SK-N-MC (cell line): ENCODE data around the gene B4GALT7.
"Not testable (repeated sequence)": the region's sequence is repeated elsewhere in the genome, so short reads cannot be mapped to it uniquely, and the experiment has no call there.

Source experiments
- DNase-seq: peaks from one replicate; pipeline ENCODE4 v3.0.0-alpha.2; 2011; ENCODE audit warnings: low read depth, low spot score
- H3K27ac ChIP-seq: fragments of 200-600 bp; sonication (generic); 2 replicates; pipeline ENCODE4 v1.5.1; 2016; ENCODE audit warnings: mixed run types
- H3K36me3 ChIP-seq: fragments of 200-600 bp; sonication (generic); 2 replicates; pipeline ENCODE4 v1.6.1; 2017; ENCODE audit warnings: antibody characterized with exemption, low read length, mixed read lengths; ENCODE audit not compliant: insufficient read depth
- H3K4me3 ChIP-seq: fragments of 200-600 bp; sonication (generic); 2 replicates; pipeline ENCODE4 v1.5.1; 2016
- H3K9ac ChIP-seq: fragments of 200-600 bp; sonication (generic); 2 replicates; pipeline ENCODE4 v1.8.0; 2017; ENCODE audit warnings: mixed run types, mixed read lengths; ENCODE audit not compliant: insufficient read length
- H3K9me3 ChIP-seq: fragments of 200-600 bp; sonication (generic); 2 replicates; pipeline ENCODE4 v1.6.1; 2017; ENCODE audit warnings: low read depth, mild to moderate bottlenecking, antibody characterized with exemption, low read length, moderate library complexity, mixed read lengths
- EZH2 ChIP-seq: fragments of 200-600 bp; sonication (generic); IDR thresholded peaks from one replicate; pipeline ENCODE4 v1.6.1; 2017; ENCODE audit warnings: antibody characterized with exemption
- FOXP2 ChIP-seq: optimal IDR thresholded peaks from 2 replicates; pipeline ENCODE3; 2011; ENCODE audit warnings: mild to moderate bottlenecking, moderate library complexity; ENCODE audit not compliant: insufficient read depth; ENCODE audit errors: extremely low read length, control extremely low read depth
- POLR2AphosphoS5 ChIP-seq: IDR thresholded peaks from 2 replicates; pipeline ENCODE4 v1.6.1; 2012; ENCODE audit warnings: mild to moderate bottlenecking, low read depth, low read length, borderline replicate concordance

Gene B4GALT7

DNA sequence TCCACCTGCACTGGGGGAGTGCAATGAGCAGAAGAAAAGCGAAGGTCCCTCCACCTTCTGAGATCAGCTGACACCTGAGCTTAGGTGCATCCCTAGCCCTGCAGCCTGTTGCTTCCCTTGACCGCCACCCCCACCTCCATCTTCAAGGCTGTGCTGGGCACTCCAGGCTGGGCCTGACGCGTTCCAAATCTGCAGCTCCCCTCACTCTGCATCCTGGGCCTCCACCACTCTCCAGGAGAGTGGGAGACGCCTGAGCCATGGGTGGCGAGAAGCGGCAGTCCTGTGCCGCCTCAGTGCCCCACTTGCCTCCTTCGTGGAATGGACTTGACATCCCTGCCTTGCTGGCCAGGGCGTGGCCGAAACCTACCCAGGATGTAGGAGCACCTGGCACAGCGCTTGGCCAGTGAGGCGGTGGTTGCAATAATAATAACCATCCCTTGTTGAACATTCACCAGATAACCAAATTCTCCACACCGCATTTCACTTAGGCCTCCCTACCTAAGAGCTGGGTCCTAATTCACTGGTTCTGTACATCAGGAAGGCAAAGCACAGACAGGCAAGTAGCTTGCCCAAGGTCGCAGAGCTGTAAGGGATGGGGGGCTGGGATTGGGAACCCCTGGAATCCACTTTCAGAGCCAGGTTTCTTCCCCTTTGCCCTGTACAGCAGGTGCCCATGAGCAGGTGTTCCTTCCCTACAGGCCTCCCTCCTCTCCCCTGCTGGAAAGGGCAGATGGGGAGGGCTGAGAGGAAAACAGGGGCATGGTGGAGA, 11.7 kb downstream of the B4GALT7 start:
- no peak overlapping the region for H3K27ac ChIP-seq
- H3K36me3 ChIP-seq: no peaks in the 10 kb centered on the region
- no peak overlapping the region for H3K4me3 ChIP-seq
- H3K9me3 ChIP-seq: no peaks in the 10 kb centered on the region
- DNase-seq: no peak
- TF ChIP-seq EZH2: no peak
- TF ChIP-seq FOXP2: no peak
- TF ChIP-seq POLR2AphosphoS5: no peak
- no peak overlapping the region for H3K9ac ChIP-seq

DNA sequence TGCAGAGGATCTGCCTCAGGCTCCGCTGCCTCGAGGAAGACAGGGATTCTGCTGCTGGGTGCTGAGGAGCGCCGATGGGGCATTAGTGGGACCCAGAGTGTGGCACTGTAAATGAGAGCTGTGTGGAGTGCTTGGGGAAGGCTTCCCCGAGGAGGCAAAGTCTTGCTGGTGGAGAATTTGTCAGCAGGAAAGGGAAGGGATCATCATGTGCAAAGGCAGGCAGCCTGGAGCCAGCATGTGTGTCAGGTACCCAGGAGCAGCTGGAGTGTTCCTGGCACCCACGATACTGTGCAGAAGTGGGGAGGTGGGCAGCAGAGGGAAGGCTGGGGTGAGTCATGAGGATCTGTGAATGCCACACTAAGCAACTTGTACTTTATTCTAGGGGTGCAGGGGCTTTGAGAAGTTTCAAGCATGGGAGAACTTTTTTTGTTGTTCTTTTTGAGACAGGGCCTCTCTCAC, 12.3 kb downstream of the B4GALT7 start:
- TF ChIP-seq FOXP2 (no peak), POLR2AphosphoS5 (no peak), EZH2 (no peak)
- H3K27ac ChIP-seq: no peak overlapping the region
- DNase-seq: no peak
- no peaks in the 10 kb centered on the region for H3K36me3 ChIP-seq
- H3K4me3 ChIP-seq: no peak overlapping the region
- no peak overlapping the region for H3K9ac ChIP-seq
- H3K9me3 ChIP-seq: no peaks in the 10 kb centered on the region

GRCh38 chr5:177620560-177620959, 20.6 kb downstream of the B4GALT7 start:
- H3K36me3 ChIP-seq: peaks cover 20% of the 10 kb centered on the region; the same call in 1 of the 2 replicates
- H3K27ac ChIP-seq: no peak overlapping the region
- TF ChIP-seq EZH2: no peak
- no peak for TF ChIP-seq FOXP2
- TF ChIP-seq POLR2AphosphoS5: no peak
- H3K9me3 ChIP-seq: no peaks in the 10 kb centered on the region
- H3K9ac ChIP-seq: no peak overlapping the region
- H3K4me3 ChIP-seq: no peak overlapping the region
- DNase-seq: no peak

GRCh38 chr5:177624172-177624571, 24.2 kb downstream of the B4GALT7 start:
- DNase-seq, H3K9ac ChIP-seq, H3K36me3 ChIP-seq, H3K9me3 ChIP-seq, H3K4me3 ChIP-seq, H3K27ac ChIP-seq: not testable (repeated sequence)

DNA sequence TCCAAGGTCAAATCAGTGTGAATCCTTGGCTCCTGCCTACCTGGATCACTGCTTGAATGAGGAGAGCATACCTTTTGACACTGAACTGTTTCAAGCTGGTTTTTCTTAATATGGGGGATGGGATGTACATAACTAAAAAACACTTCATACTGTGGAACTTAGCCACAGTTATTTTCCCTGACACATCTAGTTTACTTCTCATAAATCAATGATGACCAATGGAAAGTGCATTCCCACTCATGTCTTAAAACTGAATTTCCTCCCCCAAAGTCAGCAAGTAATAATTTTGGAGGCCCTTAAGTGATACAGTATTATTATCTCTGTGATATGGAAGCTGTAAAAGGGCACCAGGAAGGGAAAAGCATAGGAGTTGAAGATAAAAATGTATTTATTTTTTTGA, 30.3 kb downstream of the B4GALT7 start:
- DNase-seq: not testable (repeated sequence)

GRCh38 chr5:177634912-177635311, 35.0 kb downstream of the B4GALT7 start:
- not testable (repeated sequence) for H3K36me3 ChIP-seq, H3K27ac ChIP-seq, H3K9me3 ChIP-seq, H3K4me3 ChIP-seq, DNase-seq, H3K9ac ChIP-seq

More for the DNA sequence above, 30.3 kb downstream of the B4GALT7 start:
- H3K27ac ChIP-seq, H3K36me3 ChIP-seq, H3K4me3 ChIP-seq, H3K9ac ChIP-seq, H3K9me3 ChIP-seq: not testable (repeated sequence)

- not testable (repeated sequence) for DNase-seq, H3K36me3 ChIP-seq, H3K9ac ChIP-seq, H3K27ac ChIP-seq, H3K9me3 ChIP-seq, H3K4me3 ChIP-seq
Measured at GRCh38 chr5:177645462-177645861, 45.5 kb downstream of the B4GALT7 start.

DNA sequence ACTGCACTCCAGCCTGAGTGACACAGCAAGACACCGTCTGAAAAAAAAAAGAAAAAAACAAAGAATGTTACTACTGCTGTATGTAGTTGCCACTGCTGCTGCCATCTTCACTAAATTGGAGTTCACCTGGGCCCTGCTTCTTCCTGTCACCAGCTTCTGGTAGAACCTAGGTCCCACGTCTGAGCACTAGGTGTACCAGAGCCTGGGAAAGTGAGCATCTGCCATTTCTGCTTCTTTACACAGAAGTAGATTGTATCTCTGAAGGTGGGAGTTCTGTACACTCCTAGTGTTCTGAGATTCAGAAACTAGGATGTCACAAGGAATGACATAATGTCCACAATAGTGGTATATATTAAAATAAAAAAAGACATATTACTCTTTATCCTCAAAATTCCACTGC, 51.3 kb downstream of the B4GALT7 start:
- not testable (repeated sequence) for H3K9me3 ChIP-seq, H3K36me3 ChIP-seq, H3K9ac ChIP-seq, H3K4me3 ChIP-seq, DNase-seq, H3K27ac ChIP-seq

DNA sequence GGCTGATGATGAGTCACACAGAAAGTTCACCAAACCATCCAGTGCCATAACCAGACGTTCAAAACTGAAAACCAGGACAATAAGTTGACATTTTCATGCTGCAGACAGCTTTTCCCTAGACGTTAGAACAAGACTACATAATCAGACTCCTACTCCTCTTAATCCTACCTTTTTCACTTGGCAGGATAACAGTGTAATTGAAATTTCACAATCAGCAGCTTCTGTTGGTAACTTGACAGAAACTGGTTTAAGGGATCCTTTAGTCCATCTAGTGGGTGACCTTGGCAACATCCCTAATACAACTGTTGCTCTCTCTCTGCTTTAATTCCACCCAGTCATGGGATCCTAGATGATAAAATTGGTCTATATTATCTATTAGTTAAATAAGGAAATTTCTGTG, 57.9 kb downstream of the B4GALT7 start:
- not testable (repeated sequence) for DNase-seq, H3K9ac ChIP-seq, H3K27ac ChIP-seq, H3K9me3 ChIP-seq, H3K36me3 ChIP-seq, H3K4me3 ChIP-seq

DNA sequence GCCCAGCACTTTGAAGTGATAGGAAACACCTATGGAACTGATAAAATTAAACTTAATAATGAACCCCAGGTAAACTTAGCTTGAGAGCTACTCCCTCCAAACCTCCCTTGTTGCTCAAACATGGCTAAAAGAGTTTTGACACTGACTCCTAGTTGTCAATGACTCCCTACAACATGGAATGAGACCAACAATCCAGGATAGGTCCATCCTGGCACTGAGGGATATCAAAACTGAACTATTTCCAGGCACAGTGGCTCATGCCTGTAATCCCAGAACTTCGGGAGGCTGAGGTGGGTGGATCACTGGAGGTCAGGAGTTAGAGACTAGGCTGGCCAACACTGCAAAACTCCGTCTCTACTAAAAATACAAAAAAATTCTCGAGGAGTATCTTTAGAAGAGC, 58.6 kb downstream of the B4GALT7 start:
- not testable (repeated sequence) for H3K27ac ChIP-seq, H3K9ac ChIP-seq, H3K9me3 ChIP-seq, H3K36me3 ChIP-seq, DNase-seq, H3K4me3 ChIP-seq
